Cerebellar cortex (tissue), 1 donor: ENCODE data around the gene SLC25A28.
"Not testable (repeated sequence)": the region's sequence is repeated elsewhere in the genome, so short reads cannot be mapped to it uniquely, and the experiment has no call there.

ENCODE experiments used
- DNase-seq: peaks from one replicate; pipeline ENCODE4 v3.0.0-alpha.2; 2015; ENCODE audit warnings: low spot score

SLC25A28 gene

DNA sequence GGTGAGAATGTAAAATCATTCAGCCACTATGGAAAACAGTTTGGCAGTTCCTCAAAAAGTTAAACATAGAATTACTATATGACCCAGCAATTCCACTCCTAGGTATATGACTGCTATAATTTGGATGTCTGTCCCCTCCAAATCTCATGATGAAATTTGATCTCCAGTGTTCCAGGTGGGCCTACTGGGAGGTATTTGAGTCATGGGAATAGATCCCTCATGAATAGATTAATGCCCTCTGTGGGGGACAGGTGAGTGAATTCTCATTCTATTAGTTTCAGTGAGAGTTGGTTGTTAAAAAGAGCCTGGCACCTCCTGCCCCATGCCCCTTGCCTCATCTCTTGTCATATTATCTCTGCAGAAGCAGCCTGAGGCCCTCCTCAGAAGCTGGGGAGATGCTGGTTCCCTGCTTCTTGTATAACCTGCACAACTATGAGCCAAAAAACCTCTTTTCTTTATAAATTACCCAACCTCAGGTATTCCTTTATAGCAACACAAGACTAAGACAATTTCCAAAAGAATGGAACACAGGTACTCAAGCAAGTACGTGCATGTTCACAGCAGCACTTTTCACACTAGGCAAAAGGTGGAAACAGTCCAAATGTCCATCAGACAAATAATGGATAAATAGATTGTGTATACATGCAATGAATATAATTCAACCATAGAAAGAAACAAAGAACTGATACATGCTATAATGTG, 8.8 kb upstream of the SLC25A28 start:
- no peak for DNase-seq

DNA sequence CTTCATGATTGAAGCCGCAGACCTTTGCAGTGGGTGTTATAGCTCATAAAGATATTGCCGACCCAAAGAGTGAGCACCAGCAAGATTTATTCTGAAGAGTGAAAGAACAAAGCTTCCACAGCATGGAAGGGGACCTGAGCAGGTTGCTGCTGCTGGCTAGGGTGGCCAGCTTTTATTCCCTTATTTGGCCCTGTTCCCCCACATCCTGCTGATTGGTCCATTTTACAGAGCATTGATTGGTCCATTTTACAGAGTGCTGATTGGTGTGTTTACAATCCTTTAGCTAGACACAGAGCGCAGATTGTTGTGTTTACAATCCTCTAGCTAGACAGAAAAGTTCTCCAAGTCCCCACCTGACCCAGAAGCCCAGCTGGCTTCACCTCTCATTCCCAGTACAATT, 4.9 kb upstream of the SLC25A28 start:
- DNase-seq = not testable (repeated sequence)

DNA sequence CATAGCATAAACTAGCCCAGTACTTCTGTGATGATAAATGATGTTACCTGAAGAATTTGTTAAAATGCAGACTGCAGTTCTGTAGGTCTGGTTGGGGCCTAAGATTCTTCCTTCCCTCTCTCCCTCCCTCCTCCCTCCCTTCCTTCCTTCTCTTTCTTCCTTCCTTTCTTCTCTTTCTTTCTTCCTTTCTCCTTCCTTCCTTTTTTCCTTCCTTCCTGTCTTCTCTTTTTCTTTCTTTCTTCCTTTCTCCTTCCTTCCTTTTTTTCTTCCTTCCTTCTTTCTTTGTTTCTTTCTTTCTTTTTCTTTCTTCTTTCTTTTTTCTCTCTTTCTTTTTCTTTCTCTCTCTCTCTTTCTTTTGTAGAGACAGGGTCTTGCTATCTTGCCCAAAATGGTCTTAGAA, 3.7 kb upstream of the SLC25A28 start:
- DNase-seq = no peak

DNA sequence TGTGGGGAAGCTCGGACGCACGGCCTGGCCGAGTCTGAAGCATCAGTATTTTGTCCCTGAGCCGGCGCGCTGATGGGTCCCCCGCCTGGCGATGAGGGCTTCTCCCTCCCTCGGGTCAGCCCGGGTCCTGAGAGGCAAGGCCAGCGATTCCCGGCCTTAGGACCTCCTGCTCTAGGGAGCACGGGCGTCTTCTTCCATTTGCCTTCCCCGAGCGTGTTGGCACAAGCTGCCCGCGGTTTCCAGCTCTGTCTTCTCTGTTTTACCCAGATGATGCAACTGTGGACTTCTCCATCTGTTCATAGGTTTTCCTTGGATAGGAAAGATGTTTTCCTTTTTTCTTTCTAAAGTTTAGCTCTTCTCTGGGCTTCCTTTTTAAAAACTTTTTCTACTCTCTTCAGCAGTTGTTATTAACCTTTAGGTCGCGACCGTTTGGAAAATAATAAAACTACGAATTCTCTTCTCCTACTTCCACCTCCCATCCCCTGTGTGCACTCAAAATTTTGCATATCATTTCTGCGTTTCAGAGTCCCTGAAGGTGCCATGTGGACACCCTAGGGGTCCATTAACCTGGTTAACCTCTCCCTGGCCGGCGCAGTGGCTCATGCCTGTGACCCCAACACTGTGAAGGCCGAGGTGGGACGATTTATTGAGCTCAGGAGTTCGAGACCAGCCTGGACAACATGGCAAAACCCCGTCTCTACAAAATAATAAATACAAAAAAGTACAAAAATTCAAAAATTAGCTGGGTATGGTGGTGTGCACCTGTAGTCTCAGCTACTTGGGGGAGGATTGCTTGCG, 1.4 kb upstream of the SLC25A28 start:
- no peak for DNase-seq

DNA sequence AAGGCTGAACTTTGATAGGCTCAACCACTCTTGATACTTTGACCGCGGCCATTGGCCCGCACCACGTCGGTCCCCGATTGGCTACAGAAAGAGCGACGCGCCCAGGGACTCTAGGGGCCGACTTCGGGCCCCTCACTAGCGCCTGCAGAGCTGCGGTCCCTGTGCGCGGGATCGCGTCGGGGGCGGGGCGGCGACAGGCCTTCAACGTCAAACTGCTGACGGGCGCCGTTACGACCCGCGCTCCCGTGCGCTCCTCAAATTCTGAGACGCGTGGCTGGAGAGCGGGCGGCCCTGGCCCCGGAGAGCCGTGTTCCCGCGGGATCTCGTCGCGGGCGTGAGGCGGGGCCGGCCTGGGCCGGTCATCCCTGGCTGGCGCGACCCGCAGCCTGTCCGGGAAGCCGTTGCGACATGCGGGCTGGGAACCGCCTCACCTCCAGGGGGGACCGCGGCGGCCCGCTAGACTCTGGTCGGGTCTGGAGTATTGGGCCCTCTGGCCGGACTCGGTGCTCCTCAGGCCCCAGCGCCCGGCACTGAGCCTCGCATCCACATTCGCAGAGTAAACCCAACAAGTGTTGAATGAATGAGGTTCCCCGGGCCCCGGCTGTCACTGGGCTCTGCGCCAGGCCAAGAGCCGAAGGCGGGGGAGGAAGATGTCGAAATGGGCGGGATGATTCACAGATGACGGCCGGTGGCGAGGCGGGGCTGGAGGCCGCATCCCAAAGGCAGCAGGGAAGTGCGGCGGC, 643 bp upstream of the SLC25A28 start:
- peak; percentile 91 for DNase-seq

DNA sequence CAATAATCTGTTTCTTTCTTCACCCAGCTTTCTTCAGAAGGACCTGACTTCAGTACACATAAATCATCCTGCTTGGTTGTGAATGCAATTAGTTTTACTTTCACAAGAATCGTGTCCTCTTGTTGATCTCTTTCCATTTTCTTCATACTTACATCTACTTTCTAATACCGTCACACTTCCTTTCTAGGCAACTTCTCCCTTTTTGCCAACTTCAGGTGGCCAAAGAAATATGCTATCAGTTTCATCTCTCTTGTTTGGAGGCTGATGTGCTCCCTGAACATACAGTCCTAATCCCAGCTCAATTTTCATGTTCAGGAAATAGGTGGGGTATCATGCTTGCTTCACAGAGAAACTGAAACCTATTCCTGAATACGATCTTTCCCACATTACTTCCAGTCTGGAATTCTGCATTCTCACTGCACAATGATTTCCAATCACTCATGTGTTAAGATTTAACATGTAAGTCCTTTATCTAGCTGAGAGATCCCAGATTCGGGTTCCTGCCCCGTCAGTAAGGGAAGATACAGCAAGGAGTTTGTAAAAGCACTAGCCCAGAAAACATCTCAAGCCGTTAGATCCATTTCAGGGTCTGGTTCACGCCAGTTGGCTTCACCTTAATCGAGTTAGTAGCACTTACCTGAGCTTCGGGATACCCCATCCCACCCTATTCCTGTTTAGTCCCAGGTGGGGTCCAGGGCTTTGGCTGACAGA, 994 bp downstream of the SLC25A28 start:
- no peak for DNase-seq

DNA sequence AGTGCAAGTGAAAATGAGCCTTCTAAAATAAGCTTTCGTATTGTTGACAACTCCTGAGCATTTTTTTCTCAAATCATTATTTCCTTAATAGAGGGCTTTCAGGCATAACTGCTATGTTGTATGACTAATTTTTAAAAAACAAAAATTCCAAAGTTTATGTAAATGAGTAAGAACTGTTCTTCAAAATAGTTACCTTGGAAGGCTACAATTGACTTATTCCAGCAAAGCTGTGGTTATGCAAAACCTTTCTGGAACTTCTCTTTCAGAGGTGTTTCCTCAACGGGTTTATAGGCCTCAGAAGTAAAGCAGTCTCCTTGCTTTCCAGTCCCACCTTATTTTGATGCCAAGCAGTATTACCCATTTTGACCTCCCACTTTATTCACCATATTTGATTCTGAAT, 2.5 kb downstream of the SLC25A28 start:
- DNase-seq = no peak

DNA sequence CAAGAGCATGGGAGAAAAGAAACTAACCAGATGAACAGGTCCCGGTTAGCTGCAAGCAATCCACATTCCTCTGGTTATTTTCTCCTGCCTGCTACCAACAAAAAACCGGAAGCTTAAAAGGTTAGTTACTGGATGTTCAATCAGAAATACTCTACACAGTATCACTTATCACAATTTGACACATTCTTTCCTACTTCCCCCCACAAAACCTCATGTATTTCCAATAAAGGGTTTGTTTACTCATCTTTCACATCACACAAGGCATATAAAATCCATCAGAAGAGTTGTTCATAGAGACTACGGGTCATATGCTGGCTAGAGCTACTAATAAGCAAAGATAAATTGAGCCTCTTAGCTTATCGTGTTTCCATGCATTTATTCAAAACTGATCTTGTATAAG, 4.8 kb downstream of the SLC25A28 start:
- DNase-seq = no peak

DNA sequence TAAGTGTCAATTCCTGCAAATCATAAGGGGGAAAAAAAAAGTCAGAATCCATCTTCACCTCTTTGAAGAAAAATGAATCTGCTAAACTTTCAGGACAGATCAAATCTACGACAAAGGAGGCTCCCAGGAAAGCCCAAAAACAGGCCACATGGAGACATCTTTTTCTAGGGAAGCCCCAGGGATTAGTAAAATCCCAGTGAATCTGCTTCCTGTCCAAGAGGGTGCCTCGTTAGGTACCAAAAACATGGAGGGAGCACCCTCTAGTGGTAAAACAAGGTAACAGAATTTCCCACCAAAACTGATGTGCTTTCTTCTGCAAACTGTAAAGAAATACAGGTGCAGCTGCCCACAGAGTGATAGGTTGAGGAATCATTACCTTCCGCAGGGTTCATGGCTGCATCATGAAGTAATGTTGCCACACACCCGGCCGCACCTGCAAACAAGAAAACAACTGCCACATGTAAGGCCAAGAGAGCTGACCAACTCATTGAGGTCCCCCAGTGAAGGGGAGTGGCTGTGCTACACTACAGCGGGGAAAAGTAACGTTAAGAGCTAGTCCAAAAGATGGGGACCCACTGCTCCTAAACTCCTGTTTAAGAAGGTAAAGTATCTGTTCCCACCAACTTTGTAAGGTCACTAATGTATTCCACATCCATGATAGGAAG, 7.9 kb downstream of the SLC25A28 start:
- DNase-seq = peak; percentile 79

DNA sequence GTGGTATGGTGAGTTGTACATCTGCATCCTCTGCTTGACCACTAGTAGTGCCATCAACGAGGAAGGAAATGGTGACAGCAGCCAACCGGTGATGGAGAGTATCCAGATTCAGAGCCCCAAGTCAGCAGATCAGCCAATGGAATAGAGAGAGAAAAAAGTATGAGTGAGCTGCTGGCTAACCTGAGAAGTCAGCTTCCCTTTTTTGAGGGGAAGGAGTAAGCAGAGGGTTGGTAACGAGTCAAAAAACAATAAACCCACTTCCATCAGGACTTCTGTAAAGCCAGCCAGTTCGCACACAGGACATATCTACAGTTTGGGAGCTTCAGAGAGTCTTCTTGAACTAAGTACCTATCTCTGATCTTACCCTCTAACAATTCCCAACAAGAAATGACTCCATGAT, 8.9 kb downstream of the SLC25A28 start:
- no peak for DNase-seq

DNA sequence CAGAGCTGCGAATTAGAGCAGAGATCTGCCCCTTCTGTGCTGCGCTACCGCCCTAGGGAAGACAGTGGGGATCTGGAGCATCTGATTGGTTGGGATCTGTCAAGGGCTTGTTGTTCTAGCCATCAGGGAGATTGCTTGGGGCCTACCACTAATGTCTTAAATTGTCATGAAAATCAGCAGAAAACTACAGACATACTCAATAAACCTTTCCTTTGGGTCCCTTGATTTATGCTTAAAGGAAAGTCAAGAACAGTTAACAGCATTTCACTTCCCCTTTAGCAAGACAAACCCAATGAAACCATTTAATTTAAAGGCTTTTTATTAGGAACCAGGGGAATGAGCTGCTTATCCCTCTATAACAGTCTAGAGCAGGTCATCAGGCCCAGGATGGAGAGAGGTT, 10.0 kb downstream of the SLC25A28 start:
- DNase-seq = no peak

DNA sequence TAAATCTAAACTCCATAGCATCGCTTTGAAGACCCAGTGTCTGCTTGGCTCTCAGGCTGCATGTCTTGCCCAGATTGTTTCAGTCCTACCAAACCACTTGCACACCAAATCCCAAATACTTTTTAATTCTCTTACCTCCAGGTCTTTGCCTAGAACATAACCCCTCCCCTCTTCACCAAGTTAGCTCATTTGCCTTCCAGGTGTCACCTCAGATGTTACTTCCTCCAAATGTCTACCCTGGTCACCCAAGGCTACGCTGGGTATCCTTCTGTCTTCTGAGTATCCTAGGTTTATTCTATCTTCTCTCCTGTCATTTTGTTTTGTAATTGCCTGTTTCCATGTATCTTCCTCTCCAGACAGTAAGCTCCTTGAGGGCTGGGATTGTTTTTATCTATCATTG, 11.1 kb downstream of the SLC25A28 start:
- DNase-seq = no peak

DNA sequence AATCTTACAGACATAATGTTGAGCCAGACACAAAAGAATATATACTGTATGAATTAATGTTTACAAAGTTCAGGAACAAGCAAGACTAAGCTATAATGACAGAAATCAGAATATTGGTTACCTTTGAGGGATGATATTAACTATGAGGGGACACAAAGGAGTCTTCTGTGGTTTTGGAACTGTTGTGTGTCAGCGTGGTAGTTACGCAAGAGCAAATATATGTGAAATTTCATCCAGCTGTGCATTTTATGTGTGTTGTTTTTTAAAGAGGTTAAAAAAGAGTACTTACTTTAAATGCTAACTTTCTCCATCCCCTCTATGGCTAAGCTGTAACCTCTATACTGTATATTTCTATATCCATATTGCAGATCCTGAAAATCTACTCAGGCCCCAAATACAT, 14.9 kb downstream of the SLC25A28 start:
- DNase-seq = no peak

DNA sequence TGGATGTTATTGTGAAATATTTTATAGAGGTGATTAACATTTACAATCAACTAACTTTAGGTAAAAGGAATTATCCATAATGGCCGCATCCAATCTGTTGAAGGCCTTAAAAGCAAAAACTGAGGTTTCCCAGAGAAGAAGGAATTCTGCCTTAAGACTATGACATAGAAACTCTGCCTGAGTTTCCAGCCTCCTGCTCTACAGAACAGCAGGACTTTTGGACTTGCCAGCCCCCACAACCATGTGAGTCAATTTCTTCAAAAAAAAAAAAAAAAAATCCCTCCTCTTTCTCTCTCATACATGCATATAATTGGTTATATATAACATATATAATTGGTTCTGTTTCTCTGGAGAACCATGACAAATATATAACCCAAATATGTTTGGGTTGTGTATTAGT, 15.4 kb downstream of the SLC25A28 start:
- DNase-seq = no peak

DNA sequence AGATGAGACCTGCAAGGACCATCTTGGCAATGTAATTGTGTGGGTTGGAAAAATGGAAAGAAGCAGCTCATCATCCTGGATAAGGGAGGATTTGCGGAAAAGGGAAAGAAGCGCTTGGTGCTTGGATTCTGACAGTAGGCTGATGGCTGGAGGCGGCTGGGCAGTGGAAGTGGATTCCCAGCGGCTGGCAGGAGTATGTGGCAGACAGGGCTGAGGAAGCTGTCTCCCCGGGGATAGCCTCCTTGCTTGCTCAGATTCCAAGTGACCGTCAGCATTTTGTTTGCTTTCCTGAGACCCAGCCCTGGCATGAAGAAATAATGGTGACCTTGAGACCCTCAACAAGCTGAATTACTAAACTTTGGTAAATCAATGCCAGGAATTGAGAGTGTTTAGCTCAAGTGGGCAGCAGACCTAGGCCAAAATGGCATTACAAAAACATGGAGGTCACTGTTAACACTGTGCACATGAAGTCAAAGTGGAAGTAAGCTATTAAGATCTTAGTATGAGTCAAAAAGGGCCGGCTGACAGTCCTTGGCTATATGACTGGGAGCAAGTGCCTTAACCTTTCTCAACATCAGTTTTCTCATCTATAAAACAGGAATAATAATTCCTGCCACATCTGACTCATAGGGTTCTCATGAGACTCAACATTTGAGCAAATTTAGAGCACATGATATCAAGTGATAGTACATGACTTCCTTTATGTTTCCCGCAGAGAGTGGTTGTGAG, 21.3 kb downstream of the SLC25A28 start:
- no peak for DNase-seq

DNA sequence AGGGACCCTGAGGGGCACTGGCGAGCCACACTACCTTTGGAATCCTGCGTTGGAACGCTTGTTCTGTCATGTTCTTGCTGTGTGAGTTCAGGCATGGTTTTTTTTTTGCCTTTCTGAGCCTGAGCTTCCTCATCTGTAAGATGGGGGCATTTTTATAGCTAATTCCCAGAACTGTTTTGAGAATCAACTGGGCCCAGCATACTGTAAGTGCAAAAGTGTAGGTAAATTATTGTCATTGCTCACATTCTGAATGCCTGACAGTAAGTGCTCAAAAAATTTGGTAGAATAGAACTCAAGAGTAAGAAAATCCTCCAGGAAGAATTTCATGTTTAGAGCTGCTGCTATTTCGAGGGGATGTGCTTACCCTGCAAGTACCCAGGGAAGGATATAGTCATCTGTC, 22.2 kb downstream of the SLC25A28 start:
- no peak for DNase-seq

DNA sequence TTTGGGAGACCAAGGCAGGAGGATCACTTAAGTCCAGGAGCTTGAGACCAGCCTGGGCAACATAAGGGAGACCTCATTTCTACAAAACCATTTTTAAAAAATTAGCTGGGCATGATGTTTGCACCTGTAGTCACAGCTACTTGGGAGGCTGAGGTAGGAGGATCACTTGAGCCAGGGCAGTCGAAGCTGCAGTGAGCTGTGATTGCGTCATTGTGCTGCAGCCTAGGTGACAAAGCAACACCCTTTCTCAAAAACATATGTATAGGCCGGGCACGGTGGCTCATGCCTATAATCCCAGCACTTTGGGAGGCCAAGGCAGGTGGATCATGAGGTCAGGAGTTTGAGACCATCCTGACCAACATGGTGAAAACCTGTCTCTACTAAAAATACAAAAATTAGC, 23.5 kb downstream of the SLC25A28 start:
- DNase-seq = not testable (repeated sequence)

DNA sequence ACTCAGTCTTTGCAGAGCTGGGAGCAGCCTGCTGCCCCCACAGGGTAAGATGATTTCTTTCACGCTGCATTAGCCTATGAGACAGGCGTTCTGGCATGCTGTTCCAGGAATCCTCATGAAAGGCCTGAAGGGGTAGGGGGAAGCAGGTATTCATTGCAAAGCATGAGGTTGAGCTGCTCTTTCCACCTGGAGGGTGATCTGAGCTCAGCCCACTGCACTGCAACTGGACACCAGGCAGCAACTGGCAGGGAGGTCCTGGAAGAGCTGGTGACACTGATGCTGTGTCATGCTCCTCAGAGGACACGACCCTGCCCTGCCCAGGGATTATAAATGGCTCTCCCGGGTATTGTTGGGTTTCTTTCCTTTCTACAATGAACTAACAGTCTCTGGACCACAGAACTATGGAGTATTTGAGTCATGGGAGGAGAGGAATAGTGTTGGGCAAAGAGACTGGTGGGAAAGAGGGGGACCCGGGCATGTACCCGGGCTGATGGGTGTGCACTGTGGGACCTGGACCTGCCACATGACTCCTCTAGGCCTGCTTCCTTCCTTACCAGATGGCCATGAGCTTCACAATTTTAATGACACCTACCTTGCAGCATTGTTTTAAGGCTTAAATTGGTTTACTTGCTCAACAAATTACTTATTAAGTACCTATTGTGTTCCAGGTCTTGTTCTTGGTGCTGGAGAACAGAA, 24.3 kb downstream of the SLC25A28 start:
- DNase-seq = no peak

DNA sequence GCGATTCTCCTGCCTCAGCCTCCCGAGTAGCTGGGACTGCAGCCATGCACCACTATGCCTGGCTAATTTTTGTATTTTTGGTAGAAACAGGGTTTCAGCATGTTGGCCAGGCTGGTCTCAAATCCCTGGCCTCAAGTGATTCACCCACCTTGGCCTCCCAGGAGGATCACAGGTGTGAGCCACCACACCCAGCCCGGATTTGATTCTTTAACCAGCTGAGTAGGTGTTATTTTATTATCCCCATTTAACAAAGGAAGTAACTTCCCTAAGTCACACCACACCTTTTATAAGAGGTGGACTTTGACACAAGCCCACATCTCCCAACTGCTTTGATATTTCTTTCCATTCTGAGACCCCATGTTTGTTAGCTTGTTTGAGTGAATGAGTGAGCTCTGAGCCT, 25.0 kb downstream of the SLC25A28 start:
- no peak for DNase-seq

DNA sequence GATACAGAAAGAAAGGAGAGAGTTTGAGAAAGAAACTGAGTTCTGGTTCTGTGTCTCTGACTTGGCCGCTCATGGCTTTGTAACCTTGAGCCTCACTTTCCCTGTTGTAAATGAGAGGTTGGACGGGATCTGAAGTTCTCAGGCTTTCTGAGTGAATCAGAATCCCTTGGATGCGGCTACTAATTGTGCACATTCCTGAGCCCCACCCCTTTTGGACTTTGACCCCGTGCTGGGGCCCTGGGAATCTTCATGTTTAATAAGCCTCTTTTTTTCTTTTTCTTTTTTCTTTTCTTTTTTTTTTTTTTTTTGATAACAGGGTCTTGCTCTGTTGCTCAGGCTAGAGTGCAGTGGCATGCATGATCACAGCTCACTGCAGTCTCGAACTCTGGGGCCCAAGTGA, 26.9 kb downstream of the SLC25A28 start:
- DNase-seq = no peak

DNA sequence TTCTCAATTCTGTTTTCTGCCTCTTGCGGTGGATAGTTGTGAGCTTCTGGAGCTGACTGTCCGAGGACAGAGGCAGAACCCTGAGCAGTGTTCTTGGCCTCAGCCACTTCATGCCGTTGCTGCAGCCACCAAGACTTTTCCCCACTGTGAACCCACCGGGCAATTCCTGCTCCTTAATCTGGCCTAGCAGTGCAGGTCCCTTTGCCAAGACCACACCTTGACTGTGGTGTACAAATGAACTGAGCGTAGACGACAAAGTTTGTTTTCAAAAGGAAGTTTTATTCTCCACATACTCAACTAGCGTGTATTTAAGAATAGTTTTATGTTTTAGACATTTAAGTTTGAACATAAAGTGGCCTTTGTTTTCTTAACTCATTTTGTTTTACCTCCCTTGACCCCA, 29.4 kb downstream of the SLC25A28 start:
- no peak for DNase-seq
